A549 (cell line): Measurements from ENCODE around the gene ATG5. TPM values are rescaled to one million over a fixed set of nuclear protein-coding genes. Genes with fewer than 3 reads are reported as not detected.

Source experiments
- ATAC-seq, 2 experiments: fragments of 200-7000 bp in 1 of 2; fragments of >200 bp in 1 of 2; cut with Nextera tagmentation in 1 of 2; cut with Tn5 transposase in 1 of 2; 3 replicates each; pipeline versions ENCODE4 v1.8.0 to v1.9.1; 2018 to 2020; ENCODE audit warnings: mild to moderate bottlenecking in 1 of 2, moderate library complexity in 1 of 2
- CTCF ChIA-PET: fragments of 300-600 bp; sonication (Branson Sonifier 250); formaldehyde crosslinking; extraction: SDS; loops from one replicate; lab custom pipeline; 2021; ENCODE audit warnings: antibody characterized with exemption, inconsistent platforms; lab: Yijun Ruan, JAX
- POLR2A ChIA-PET: fragments of 350-600 bp; formaldehyde crosslinking; extraction: SDS; loops from one replicate; lab custom pipeline; 2021; ENCODE audit warnings: antibody characterized with exemption, inconsistent platforms; lab: Yijun Ruan, JAX
- DNase-seq, 2 experiments: peaks; one replicate each; pipeline versions ENCODE4 v3.0.0 to v3.0.0-alpha.2; 2011 to 2016; ENCODE audit warnings: low read depth in 1 of 2, low spot score in 1 of 2
- FAIRE-seq: peaks from 2 replicates; lab custom pipeline; 2011; peaks lifted over from hg19 to GRCh38; lab: Jason Lieb, UNC
- H3K27ac ChIP-seq, 2 experiments: fragments of >200 bp; sonication (Bioruptor Twin); formaldehyde crosslinking; 3 replicates each; pipeline ENCODE4 v1.5.1; 2016 to 2017
- H3K4me1 ChIP-seq: fragments of >200 bp; sonication (Bioruptor Twin); formaldehyde crosslinking; 3 replicates; pipeline ENCODE4 v1.6.1; 2016
- H3K4me2 ChIP-seq: fragments of >200 bp; sonication (Bioruptor Twin); formaldehyde crosslinking; 3 replicates; pipeline ENCODE4 v1.6.1; 2016
- H3K4me3 ChIP-seq: fragments of >200 bp; sonication (Bioruptor Twin); formaldehyde crosslinking; 3 replicates; pipeline ENCODE4 v1.5.1; 2016
- H3K9me3 ChIP-seq: fragments of >200 bp; sonication (Bioruptor Twin); formaldehyde crosslinking; 3 replicates; pipeline ENCODE4 v1.6.1; 2016
- CBX8 ChIP-seq: fragments of 200-600 bp; sonication (generic); IDR thresholded peaks from 2 replicates; pipeline ENCODE4 v1.6.1; 2016
- CEBPB ChIP-seq, 2 experiments: fragments of >200 bp in 1 of 2; sonication (Bioruptor Twin) in 1 of 2; formaldehyde crosslinking in 1 of 2; IDR thresholded peaks; 2 replicates each; pipeline ENCODE4 v1.6.1; 2012 to 2016
- CHD2 ChIP-seq: fragments of 150-350 bp; IDR thresholded peaks from 2 replicates; pipeline ENCODE4 v1.6.1; 2014; ENCODE audit warnings: low read length; ENCODE audit not compliant: partially characterized antibody
- EHMT2 ChIP-seq: fragments of 200-600 bp; sonication (generic); IDR thresholded peaks from 2 replicates; pipeline ENCODE4 v1.6.1; 2016; ENCODE audit warnings: antibody characterized with exemption, low read depth, mild to moderate bottlenecking, moderate library complexity
- EP300 ChIP-seq, 2 experiments: fragments of >200 bp; sonication (Bioruptor Twin); formaldehyde crosslinking; IDR thresholded peaks; 2 replicates in 1 of 2; 3 replicates in 1 of 2; pipeline ENCODE4 v1.6.1; 2016 to 2017
- ESRRA ChIP-seq: fragments of 150-350 bp; IDR thresholded peaks from 2 replicates; pipeline ENCODE4 v1.6.1; 2014; ENCODE audit warnings: mild to moderate bottlenecking, low read length, borderline replicate concordance
- FOSB ChIP-seq: fragments of 250-450 bp; sonication (Bioruptor Pico); IDR thresholded peaks from 2 replicates; pipeline ENCODE4 v1.5.0; 2020; ENCODE audit warnings: mild to moderate bottlenecking, moderate library complexity
- FOSL2 ChIP-seq, 2 experiments: fragments of 450-650 bp in 1 of 2; fragments of >200 bp in 1 of 2; sonication (Bioruptor Twin) in 1 of 2; formaldehyde crosslinking; IDR thresholded peaks; 2 replicates each; pipeline versions ENCODE4 v1.5.0 to v1.6.1; 2016 to 2020; ENCODE audit warnings: mild to moderate bottlenecking in 1 of 2, moderate library complexity in 1 of 2
- GATA3 ChIP-seq: IDR thresholded peaks from 2 replicates; pipeline ENCODE4 v1.6.1; 2012; ENCODE audit warnings: borderline replicate concordance
- HDAC2 ChIP-seq: fragments of 200-600 bp; sonication (generic); IDR thresholded peaks from 2 replicates; pipeline ENCODE4 v1.6.1; 2016
- HOXA7 ChIP-seq: fragments of 250-450 bp; sonication (Bioruptor Pico); IDR thresholded peaks from 2 replicates; pipeline ENCODE4 v1.5.0; 2020; ENCODE audit warnings: mild to moderate bottlenecking, moderate library complexity
- KDM5A ChIP-seq: fragments of 200-600 bp; sonication (generic); IDR thresholded peaks from 2 replicates; pipeline ENCODE4 v1.6.1; 2016; ENCODE audit warnings: antibody characterized with exemption, mild to moderate bottlenecking
- MAFK ChIP-seq: fragments of 450-650 bp; IDR thresholded peaks from 2 replicates; pipeline ENCODE4 v1.6.1; 2014; ENCODE audit not compliant: partially characterized antibody
- POLR2A ChIP-seq: IDR thresholded peaks from 2 replicates; pipeline ENCODE4 v1.6.1; 2012; ENCODE audit warnings: mild to moderate bottlenecking, low read length
- POLR2AphosphoS2 ChIP-seq: conservative IDR thresholded peaks from 2 replicates; pipeline ENCODE4 v1.6.1; 2012; ENCODE audit warnings: low read length, improper control_type of control experiment, inconsistent platforms
- RAD21 ChIP-seq, 2 experiments: fragments of >200 bp in 1 of 2; sonication (Bioruptor Twin) in 1 of 2; formaldehyde crosslinking in 1 of 2; IDR thresholded peaks in 1 of 2; conservative IDR thresholded peaks in 1 of 2; 2 replicates in 1 of 2; 3 replicates in 1 of 2; pipeline ENCODE4 v1.6.1; 2012 to 2018; ENCODE audit warnings: inconsistent platforms in 1 of 2
- RCOR1 ChIP-seq: fragments of 150-350 bp; IDR thresholded peaks from 2 replicates; pipeline ENCODE4 v1.6.1; 2014; ENCODE audit warnings: antibody characterized with exemption, low read length, low read depth
- RFX5 ChIP-seq: fragments of 450-650 bp; IDR thresholded peaks from 2 replicates; pipeline ENCODE4 v1.7.1; 2014; ENCODE audit warnings: antibody characterized with exemption, mild to moderate bottlenecking, moderate library complexity
- RNF2 ChIP-seq: fragments of 200-600 bp; sonication (generic); IDR thresholded peaks from 2 replicates; pipeline ENCODE4 v1.6.1; 2016; ENCODE audit warnings: low read depth, mild to moderate bottlenecking, antibody characterized with exemption, moderate library complexity, borderline replicate concordance
- SREBF2 ChIP-seq: fragments of 450-650 bp; IDR thresholded peaks from 2 replicates; pipeline ENCODE4 v1.6.1; 2014; ENCODE audit warnings: mild to moderate bottlenecking, moderate library complexity
- TP53 ChIP-seq: fragments of 250-450 bp; sonication (Bioruptor Pico); IDR thresholded peaks from 2 replicates; pipeline ENCODE4 v1.5.0; 2021; ENCODE audit warnings: mild to moderate bottlenecking, moderate library complexity
- ZC3H11A ChIP-seq: fragments of 450-650 bp; IDR thresholded peaks from 2 replicates; pipeline ENCODE4 v1.6.1; 2014; ENCODE audit warnings: antibody characterized with exemption, mild to moderate bottlenecking
- ZFP36 ChIP-seq: fragments of 450-650 bp; IDR thresholded peaks from 2 replicates; pipeline ENCODE4 v1.6.1; 2014; ENCODE audit warnings: borderline replicate concordance; ENCODE audit not compliant: partially characterized antibody
- ZNF302 ChIP-seq: fragments of 250-450 bp; sonication (Bioruptor Pico); IDR thresholded peaks from 2 replicates; pipeline ENCODE4 v1.9.0; 2021; ENCODE audit warnings: inconsistent platforms, mild to moderate bottlenecking, moderate library complexity
- WGBS: methylation state at CpG from one replicate; pipeline ENCODE4 v1.1.6; 2017; ENCODE audit errors: missing lambda C conversion rate; 5-methylcytosine and 5-hydroxymethylcytosine counted together
- polyA plus RNA-seq, 4 experiments: library from polyadenylated mRNA; depleted of rRNA in 3 of 4; stranded (reverse); fragments of >200 nt; fragmentation: RNase III in 1 of 4; extraction: RNeasy Plus Mini Kit Qiagen cat#74134 plus additional on column Dnase treatment in 1 of 4; gene quantifications; 2 replicates in 3 of 4; 3 replicates in 1 of 4; pipeline ENCODE4 v1.2.3, GENCODE V29; 2011 to 2017
- TF ChIP-seq, protein P1 (sequence below): IDR thresholded peaks from 2 replicates; pipeline ENCODE4 v1.6.1; 2012
- TF ChIP-seq, protein P2 (sequence below): IDR thresholded peaks from 2 replicates; pipeline ENCODE4 v1.6.1; 2012
- TF ChIP-seq, protein P3 (sequence below): fragments of 250-450 bp; sonication (Bioruptor Pico); IDR thresholded peaks from 2 replicates; pipeline ENCODE4 v1.5.0; 2021; ENCODE audit warnings: mild to moderate bottlenecking, moderate library complexity, borderline replicate concordance
- TF ChIP-seq, protein P4 (sequence below): fragments of 250-450 bp; sonication (Bioruptor Pico); IDR thresholded peaks from 2 replicates; pipeline ENCODE4 v1.5.0; 2020; ENCODE audit warnings: low read depth, mild to moderate bottlenecking, moderate library complexity

Gene ATG5
- polyA plus RNA-seq, 2 of the 4 experiments (the other 2 are of a cell fraction), result 26.6 to 53.5 TPM

DNA sequence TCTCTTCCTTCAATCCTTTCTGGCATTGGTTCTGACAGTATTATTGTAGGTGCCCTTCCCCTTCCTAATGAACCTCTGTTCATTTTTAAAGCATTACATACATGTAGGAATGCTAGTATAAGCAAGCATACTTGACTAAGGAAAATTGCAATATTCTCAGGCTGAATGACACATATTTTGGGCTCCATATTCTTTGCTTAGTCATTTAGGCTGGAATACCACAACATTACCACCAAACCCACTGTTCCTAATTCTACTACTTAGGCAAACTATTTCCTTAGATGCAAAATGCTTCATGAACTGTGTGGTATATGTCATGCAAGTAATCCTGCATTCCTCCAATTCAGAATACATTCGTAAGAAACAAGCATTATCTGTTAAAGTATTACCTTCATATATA is 125.6 kb downstream of the ATG5 start:
- no peak for FAIRE-seq
- POLR2A ChIA-PET, result no interaction called here
- DNase-seq, result no peak
- no peak overlapping the region for H3K27ac ChIP-seq
- ATAC-seq, result no peak
- no peaks in the 10 kb centered on the region for H3K9me3 ChIP-seq
- no peak overlapping the region for H3K4me3 ChIP-seq
- peaks cover 9% of the 10 kb centered on the region; the same call in 2 of the 3 replicates for H3K4me1 ChIP-seq
- 95% methylated on average over 1 of the region's 1 CpG for WGBS
- no peak overlapping the region for H3K4me2 ChIP-seq
- TF ChIP-seq HOXA7 (no peak), CHD2 (no peak), RFX5 (no peak), GATA3 (no peak), EP300 (IDR thresholded peaks at IDR 0.05) (no peak), ZNF302 (CRISPR knock-in tag) (no peak), ZFP36 (no peak), CBX8 (no peak), FOSB (no peak), ESRRA (no peak), EHMT2 (no peak), CEBPB (IDR thresholded peaks at IDR 0.05) (no peak), ZC3H11A (no peak), SREBF2 (no peak)
- TF ChIP-seq, protein P1, sequence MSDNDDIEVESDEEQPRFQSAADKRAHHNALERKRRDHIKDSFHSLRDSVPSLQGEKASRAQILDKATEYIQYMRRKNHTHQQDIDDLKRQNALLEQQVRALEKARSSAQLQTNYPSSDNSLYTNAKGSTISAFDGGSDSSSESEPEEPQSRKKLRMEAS, result no peak
- TF ChIP-seq, protein P2, sequence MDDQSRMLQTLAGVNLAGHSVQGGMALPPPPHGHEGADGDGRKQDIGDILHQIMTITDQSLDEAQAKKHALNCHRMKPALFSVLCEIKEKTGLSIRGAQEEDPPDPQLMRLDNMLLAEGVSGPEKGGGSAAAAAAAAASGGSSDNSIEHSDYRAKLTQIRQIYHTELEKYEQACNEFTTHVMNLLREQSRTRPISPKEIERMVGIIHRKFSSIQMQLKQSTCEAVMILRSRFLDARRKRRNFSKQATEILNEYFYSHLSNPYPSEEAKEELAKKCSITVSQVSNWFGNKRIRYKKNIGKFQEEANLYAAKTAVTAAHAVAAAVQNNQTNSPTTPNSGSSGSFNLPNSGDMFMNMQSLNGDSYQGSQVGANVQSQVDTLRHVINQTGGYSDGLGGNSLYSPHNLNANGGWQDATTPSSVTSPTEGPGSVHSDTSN, result no peak
- TF ChIP-seq, all 56 proteins: peak for 0
- CTCF ChIA-PET, result no interaction called here

DNA sequence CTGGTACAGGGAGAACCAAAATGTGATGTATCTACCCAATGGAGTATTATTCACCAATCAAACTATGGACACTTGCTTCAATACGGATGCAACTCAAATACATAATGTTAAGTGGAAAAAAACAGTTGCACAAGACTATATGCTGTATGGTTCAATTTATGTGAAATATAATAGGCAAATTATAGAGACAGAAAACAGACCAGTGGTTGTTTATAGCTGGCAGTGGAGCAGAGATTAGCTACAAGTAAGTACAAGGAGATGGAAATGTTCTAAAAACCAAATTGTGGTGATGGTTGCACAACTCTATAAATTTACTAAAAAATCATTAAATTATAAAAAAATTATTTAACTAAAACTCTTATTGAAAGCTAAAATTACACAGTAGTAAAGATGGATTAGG is 126.2 kb downstream of the ATG5 start:
- FAIRE-seq, result no peak
- no peaks in the 10 kb centered on the region for H3K9me3 ChIP-seq
- no peak overlapping the region for H3K27ac ChIP-seq
- no peak for TF ChIP-seq FOSL2 (IDR thresholded peaks at IDR 0.05)
- no peak for TF ChIP-seq FOSL2 (CRISPR knock-in tag; IDR thresholded peaks at IDR 0.05)
- no peak for TF ChIP-seq GATA3
- TF ChIP-seq MAFK, result no peak
- no peak for TF ChIP-seq ESRRA
- no peak for TF ChIP-seq EHMT2
- no peak for TF ChIP-seq RAD21 (conservative IDR thresholded peaks at IDR 0.05 in 1 of 2, IDR thresholded peaks at IDR 0.05 in 1 of 2)
- TF ChIP-seq HDAC2, result no peak
- no peak for TF ChIP-seq TP53 (CRISPR knock-in tag)
- TF ChIP-seq, protein P3, sequence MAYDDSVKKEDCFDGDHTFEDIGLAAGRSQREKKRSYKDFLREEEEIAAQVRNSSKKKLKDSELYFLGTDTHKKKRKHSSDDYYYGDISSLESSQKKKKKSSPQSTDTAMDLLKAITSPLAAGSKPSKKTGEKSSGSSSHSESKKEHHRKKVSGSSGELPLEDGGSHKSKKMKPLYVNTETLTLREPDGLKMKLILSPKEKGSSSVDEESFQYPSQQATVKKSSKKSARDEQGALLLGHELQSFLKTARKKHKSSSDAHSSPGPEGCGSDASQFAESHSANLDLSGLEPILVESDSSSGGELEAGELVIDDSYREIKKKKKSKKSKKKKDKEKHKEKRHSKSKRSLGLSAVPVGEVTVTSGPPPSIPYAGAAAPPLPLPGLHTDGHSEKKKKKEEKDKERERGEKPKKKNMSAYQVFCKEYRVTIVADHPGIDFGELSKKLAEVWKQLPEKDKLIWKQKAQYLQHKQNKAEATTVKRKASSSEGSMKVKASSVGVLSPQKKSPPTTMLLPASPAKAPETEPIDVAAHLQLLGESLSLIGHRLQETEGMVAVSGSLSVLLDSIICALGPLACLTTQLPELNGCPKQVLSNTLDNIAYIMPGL (CRISPR knock-in tag), result no peak
- no peak for TF ChIP-seq SREBF2
- no peak for TF ChIP-seq RNF2
- TF ChIP-seq POLR2A, result no peak
- TF ChIP-seq KDM5A, result no peak
- TF ChIP-seq, protein P4, sequence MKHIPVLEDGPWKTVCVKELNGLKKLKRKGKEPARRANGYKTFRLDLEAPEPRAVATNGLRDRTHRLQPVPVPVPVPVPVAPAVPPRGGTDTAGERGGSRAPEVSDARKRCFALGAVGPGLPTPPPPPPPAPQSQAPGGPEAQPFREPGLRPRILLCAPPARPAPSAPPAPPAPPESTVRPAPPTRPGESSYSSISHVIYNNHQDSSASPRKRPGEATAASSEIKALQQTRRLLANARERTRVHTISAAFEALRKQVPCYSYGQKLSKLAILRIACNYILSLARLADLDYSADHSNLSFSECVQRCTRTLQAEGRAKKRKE (CRISPR knock-in tag), result no peak
- no peak for TF ChIP-seq POLR2AphosphoS2
- TF ChIP-seq RCOR1, result no peak
- ATAC-seq, result no peak
- no peak overlapping the region for H3K4me3 ChIP-seq
- peaks cover 12% of the 10 kb centered on the region; the same call in 2 of the 3 replicates for H3K4me1 ChIP-seq
- no peak overlapping the region for H3K4me2 ChIP-seq
- no peak for DNase-seq
- 86% methylated on average over 1 of the region's 1 CpG for WGBS
- ChIA-PET POLR2A (no interaction called here), CTCF (interaction anchor here (0.5 kb wide), 1 partner anchor 247 kb away, joined by 3 read pairs; no protein-coding TSS in a partner anchor)
